CD4-positive, CD25-positive, alpha-beta regulatory T cell (primary cell): ENCODE results near the gene STK24. TPM values are rescaled to one million over a fixed set of nuclear protein-coding genes. Genes with fewer than 3 reads are reported as not detected.
"Not testable (repeated sequence)": the region's sequence is repeated elsewhere in the genome, so short reads cannot be mapped to it uniquely, and the experiment has no call there.

Experiments
- ATAC-seq, 2 donors: fragments of 150-1000 bp; cut with Tn5 transposase; one replicate each; pipeline ENCODE4 v1.10.0; 2021; ENCODE audit warnings: low read depth in 2 of 2, moderate number of reproducible peaks in 2 of 2, moderate library complexity in 1 of 2
- DNase-seq, 3 donors: peaks; one replicate each; pipeline versions ENCODE4 v3.0.0 to v3.0.0-alpha.2; 2012 to 2022; ENCODE audit warnings: mixed read lengths in 1 of 3
- H3K27ac ChIP-seq: one replicate; pipeline ENCODE4 v1.7.0; 2013; ENCODE audit warnings: mild to moderate bottlenecking, low read length; ENCODE audit not compliant: insufficient read depth, poor library complexity, severe bottlenecking
- H3K27me3 ChIP-seq: one replicate; pipeline ENCODE4 v1.7.0; 2013; ENCODE audit warnings: low read length; ENCODE audit not compliant: control insufficient read depth, insufficient read depth
- H3K36me3 ChIP-seq: one replicate; pipeline ENCODE4 v1.7.0; 2013; ENCODE audit warnings: mild to moderate bottlenecking, low read length, moderate library complexity; ENCODE audit not compliant: control insufficient read depth, insufficient read depth
- H3K4me1 ChIP-seq: 2 replicates; pipeline ENCODE4 v1.7.0; 2013; ENCODE audit warnings: mild to moderate bottlenecking, low read length; ENCODE audit not compliant: insufficient read depth, control insufficient read depth, poor library complexity, severe bottlenecking
- H3K4me3 ChIP-seq: one replicate; pipeline ENCODE4 v1.7.0; 2013; ENCODE audit warnings: low read depth, mild to moderate bottlenecking, low read length, moderate library complexity
- H3K9me3 ChIP-seq, 2 experiments: 1 replicate in 1 of 2; 2 replicates in 1 of 2; pipeline ENCODE4 v1.7.0; 2013; ENCODE audit warnings: low read length in 2 of 2, mild to moderate bottlenecking in 1 of 2, moderate library complexity in 1 of 2; ENCODE audit not compliant: control insufficient read depth in 2 of 2
- H3K27ac Mint-ChIP-seq, 3 donors: one replicate each; pipeline ENCODE4 v1.8.0; 2020 to 2022; ENCODE audit warnings: mild to moderate bottlenecking in 3 of 3, mixed read lengths in 3 of 3, moderate library complexity in 2 of 3
- H3K27me3 Mint-ChIP-seq: one replicate; pipeline ENCODE4 v1.8.0; 2022; ENCODE audit warnings: mild to moderate bottlenecking, mixed read lengths
- H3K36me3 Mint-ChIP-seq: one replicate; pipeline ENCODE4 v1.8.0; 2020; ENCODE audit warnings: mixed read lengths
- H3K4me1 Mint-ChIP-seq, 4 donors: one replicate each; pipeline ENCODE4 v1.8.0; 2020 to 2022; ENCODE audit warnings: mixed read lengths in 4 of 4, mild to moderate bottlenecking in 1 of 4
- H3K4me3 Mint-ChIP-seq, 4 donors: one replicate each; pipeline ENCODE4 v1.8.0; 2020 to 2022; ENCODE audit warnings: mild to moderate bottlenecking in 4 of 4, mixed read lengths in 4 of 4, moderate library complexity in 3 of 4
- H3K9me3 Mint-ChIP-seq, 7 donors: one replicate each; pipeline ENCODE4 v1.8.0; 2020 to 2022; ENCODE audit warnings: mixed read lengths in 7 of 7, mild to moderate bottlenecking in 3 of 7, moderate library complexity in 2 of 7
- polyA plus RNA-seq, 4 donors: library from polyadenylated mRNA; unstranded; fragments of 300-500 nt; fragmentation: Illumina TruSeq; gene quantifications; one replicate each; pipeline ENCODE4 v1.2.3, GENCODE V29; 2021
- total RNA-seq: library from RNA; stranded (reverse); gene quantifications from one replicate; pipeline ENCODE4 v1.2.3, GENCODE V29; 2022

The STK24 gene
- total and polyA plus RNA-seq, 5 donors from 2014 or later = 26.7 to 141 (median 54.1) TPM

DNA sequence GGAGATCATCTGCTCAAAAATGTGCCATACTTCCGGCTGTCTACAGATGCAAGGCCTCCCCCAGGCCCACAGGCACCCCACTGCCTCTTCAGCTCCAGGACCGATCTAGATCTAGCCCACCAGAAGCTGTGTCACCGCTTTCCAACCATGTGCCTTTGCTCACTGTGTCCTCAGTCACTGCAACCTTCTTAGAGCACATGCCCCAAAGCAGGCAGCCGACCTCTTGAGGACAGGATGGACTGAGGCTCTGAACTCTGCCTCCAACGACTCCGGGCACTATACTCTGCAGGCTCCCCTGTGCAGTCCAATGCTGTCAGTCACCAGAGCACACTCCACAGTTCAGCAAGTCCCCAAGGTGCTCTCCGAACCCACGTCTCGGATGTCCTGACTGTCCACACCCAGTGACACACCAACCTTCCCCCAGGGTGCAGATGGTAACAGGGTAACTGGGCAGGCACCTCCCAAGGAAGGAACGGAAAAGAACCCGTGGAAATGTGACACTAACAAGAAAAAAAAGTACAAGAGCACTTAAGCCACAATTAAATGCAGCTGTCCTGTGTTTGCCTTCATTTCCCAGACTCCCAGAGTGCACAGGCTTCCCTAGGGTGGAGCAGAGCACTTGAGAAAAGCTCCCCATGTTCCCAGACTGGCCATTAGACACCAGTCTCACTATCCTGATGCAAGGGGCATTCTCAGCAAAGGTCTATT lies 4.8 kb downstream of the STK24 start:
- H3K27me3 Mint-ChIP-seq = peaks cover 6% of the 10 kb centered on the region
- H3K9me3 ChIP-seq = no peaks in the 10 kb centered on the region
- peak overlapping the region; percentile 89 to 98 (median 94) for H3K4me3 Mint-ChIP-seq
- no peaks in the 10 kb centered on the region for H3K36me3 ChIP-seq
- peak in 1 of 3 donors; percentile 36 for DNase-seq
- H3K4me3 ChIP-seq = peak overlapping the region; percentile 94
- H3K27ac Mint-ChIP-seq = peak overlapping the region; percentile 90 to 99 (median 93)
- peaks cover 0 to 1% (median 0%) of the 10 kb centered on the region in 7 donors for H3K9me3 Mint-ChIP-seq
- peaks cover 83% of the 10 kb centered on the region for H3K4me1 ChIP-seq
- peak overlapping the region; percentile 85 for H3K27ac ChIP-seq
- H3K4me1 Mint-ChIP-seq = peaks cover 41 to 86% (median 73%) of the 10 kb centered on the region in 4 donors
- no peaks in the 10 kb centered on the region for H3K27me3 ChIP-seq
- peaks cover 9% of the 10 kb centered on the region for H3K36me3 Mint-ChIP-seq
- ATAC-seq = no peak

DNA sequence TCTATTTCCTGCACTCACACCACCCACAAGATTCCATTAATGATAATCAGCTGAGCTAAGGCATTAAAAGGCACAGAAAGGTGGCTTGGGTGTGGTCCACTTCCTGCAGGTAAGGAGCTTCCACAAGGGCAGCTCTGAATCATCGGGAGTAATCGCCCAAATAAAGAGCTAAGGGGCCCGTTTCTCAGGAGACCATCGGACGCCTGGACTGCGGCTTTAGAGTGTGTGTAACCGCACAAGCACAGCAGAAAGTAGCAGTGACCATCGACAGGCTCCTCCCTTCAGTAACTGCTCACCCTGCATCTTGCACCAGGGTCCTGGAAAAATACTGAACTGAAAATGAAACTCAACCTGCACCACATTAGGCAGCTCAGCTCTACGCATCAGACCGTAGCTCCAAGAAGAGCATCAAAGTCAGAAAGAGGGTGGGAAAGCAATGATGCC lies 6.0 kb downstream of the STK24 start:
- Mint-ChIP-seq H3K36me3 (peaks cover 9% of the 10 kb centered on the region), H3K27ac (peak overlapping the region; percentile 90 to 99 (median 93)), H3K27me3 (peaks cover 6% of the 10 kb centered on the region), H3K4me3 (peak overlapping the region; percentile 89 to 98 (median 94)), H3K9me3 (peaks cover 0 to 1% (median 0%) of the 10 kb centered on the region in 7 donors), H3K4me1 (peaks cover 41 to 97% (median 83%) of the 10 kb centered on the region in 4 donors)
- Histone ChIP-seq H3K4me3 (peak overlapping the region; percentile 94), H3K36me3 (no peaks in the 10 kb centered on the region), H3K27me3 (no peaks in the 10 kb centered on the region), H3K27ac (peak overlapping the region; percentile 85), H3K4me1 (peaks cover 94% of the 10 kb centered on the region), H3K9me3 (no peaks in the 10 kb centered on the region)
- peak; percentile 52 to 58 for ATAC-seq
- peak; percentile 23 to 80 (median 36) for DNase-seq

DNA sequence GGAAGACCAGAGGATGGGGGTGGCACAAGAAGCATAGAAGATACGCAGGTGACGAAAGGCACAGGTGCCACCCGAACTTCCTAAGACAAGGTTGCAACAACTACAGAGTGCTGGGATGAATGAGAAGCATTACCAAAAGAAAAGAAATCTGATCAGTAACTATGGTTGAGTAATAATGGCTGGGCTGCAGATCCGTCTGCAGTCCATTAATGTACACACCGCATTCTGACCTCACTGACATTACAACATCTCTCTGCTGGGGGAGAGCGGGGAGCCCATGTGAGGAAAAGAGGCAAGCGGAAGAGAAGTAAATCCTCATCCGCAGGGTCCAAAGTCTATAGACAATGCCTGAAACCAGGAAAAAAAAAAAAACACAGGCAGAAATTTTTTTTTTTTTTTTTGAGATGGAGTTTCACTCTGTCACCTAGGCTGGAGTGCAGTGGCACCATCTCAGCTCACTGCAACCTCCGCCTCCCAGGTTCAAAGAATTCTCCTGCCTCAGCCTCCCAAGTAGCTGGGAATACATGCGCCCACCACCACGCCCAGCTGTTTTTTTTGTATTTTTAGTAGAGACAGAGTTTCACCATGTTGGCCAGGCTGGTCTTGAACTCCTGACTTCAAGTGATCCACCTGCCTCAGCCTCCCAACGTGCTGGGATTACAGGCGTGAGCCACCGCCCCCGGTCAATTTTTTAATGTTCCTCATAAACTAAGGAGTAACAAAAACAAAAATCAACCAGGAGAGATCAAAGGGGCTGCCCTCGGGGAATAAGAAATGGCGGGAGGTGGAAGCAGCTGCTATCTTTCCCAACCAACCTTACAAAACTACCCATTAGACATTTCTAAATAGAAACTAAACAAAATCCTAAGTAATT lies 7.2 kb downstream of the STK24 start:
- not testable (repeated sequence) for H3K27me3 ChIP-seq, H3K36me3 ChIP-seq, ATAC-seq, H3K36me3 Mint-ChIP-seq, DNase-seq, H3K9me3 Mint-ChIP-seq, H3K27me3 Mint-ChIP-seq, H3K9me3 ChIP-seq
- Mint-ChIP-seq H3K4me1 (peaks cover 33 to 99% (median 85%) of the 10 kb centered on the region in 4 donors), H3K4me3 (peak overlapping the region; percentile 89 to 98 (median 94)), H3K27ac (peak overlapping the region; percentile 90 to 99 (median 93))
- peak overlapping the region; percentile 94 for H3K4me3 ChIP-seq
- H3K4me1 ChIP-seq = peaks cover 98% of the 10 kb centered on the region
- peak overlapping the region; percentile 85 for H3K27ac ChIP-seq

DNA sequence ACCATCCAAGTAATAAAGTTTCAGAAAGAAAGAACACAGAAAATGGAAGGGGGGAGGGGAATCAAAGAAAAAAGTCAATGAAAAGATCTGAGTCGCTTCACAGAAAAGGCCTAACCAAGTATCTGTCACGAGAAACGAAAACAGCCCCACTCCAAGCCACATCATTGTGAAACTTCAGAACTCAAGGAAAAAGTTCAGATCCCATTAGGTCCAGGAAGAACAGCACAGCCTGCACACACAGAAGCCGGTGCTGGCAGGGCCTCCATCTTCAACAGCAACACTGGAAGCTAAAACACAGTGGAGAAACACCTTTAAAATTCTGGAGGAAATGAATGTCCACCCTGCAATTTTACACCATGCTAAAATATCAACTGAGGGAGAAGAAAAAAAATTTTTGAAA lies 8.0 kb downstream of the STK24 start:
- ATAC-seq = no peak
- Histone ChIP-seq H3K9me3 (no peaks in the 10 kb centered on the region), H3K4me3 (peak overlapping the region; percentile 52), H3K27me3 (no peaks in the 10 kb centered on the region), H3K4me1 (peaks cover 97% of the 10 kb centered on the region), H3K27ac (peak overlapping the region; percentile 55), H3K36me3 (no peaks in the 10 kb centered on the region)
- Mint-ChIP-seq H3K4me1 (peaks cover 29 to 99% (median 86%) of the 10 kb centered on the region in 4 donors), H3K27ac (peak overlapping the region; percentile 90 to 97 (median 93)), H3K4me3 (peak overlapping the region; percentile 79 to 98 (median 92)), H3K27me3 (no peaks in the 10 kb centered on the region), H3K9me3 (peaks cover 0 to 1% (median 0%) of the 10 kb centered on the region in 7 donors), H3K36me3 (peaks cover 12% of the 10 kb centered on the region)
- no peak for DNase-seq

DNA sequence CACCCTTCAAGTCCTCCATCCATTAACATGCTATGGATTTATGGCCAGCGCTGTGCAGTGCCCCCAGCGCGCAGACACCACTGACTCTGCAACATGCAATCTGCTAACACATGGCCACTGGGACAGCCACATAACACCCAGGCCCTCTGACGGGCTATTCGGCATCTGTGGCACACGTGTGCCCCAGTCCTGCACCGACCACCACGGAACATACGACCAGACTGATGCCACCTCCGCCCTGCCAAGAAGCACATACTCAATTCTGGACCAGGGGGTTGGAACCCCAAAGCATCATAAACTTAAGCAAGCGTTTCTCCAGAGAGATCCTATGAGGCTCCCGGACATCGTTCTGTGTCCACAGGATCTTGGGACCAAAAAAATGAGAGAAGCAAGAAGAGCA lies 9.8 kb downstream of the STK24 start:
- Histone ChIP-seq H3K27me3 (no peaks in the 10 kb centered on the region), H3K27ac (peak overlapping the region; percentile 58), H3K4me3 (peak overlapping the region; percentile 65), H3K4me1 (peaks cover 95% of the 10 kb centered on the region), H3K36me3 (no peaks in the 10 kb centered on the region), H3K9me3 (no peaks in the 10 kb centered on the region)
- ATAC-seq (no peak), DNase-seq (no peak)
- H3K9me3 Mint-ChIP-seq = peaks cover 0 to 1% (median 0%) of the 10 kb centered on the region in 7 donors
- H3K4me1 Mint-ChIP-seq = peaks cover 32 to 98% (median 85%) of the 10 kb centered on the region in 4 donors
- H3K27ac Mint-ChIP-seq = peak overlapping the region; percentile 93 to 98 (median 95)
- H3K4me3 Mint-ChIP-seq = peak overlapping the region; percentile 79 to 95 (median 88)
- H3K27me3 Mint-ChIP-seq = no peaks in the 10 kb centered on the region
- H3K36me3 Mint-ChIP-seq = peaks cover 12% of the 10 kb centered on the region

DNA sequence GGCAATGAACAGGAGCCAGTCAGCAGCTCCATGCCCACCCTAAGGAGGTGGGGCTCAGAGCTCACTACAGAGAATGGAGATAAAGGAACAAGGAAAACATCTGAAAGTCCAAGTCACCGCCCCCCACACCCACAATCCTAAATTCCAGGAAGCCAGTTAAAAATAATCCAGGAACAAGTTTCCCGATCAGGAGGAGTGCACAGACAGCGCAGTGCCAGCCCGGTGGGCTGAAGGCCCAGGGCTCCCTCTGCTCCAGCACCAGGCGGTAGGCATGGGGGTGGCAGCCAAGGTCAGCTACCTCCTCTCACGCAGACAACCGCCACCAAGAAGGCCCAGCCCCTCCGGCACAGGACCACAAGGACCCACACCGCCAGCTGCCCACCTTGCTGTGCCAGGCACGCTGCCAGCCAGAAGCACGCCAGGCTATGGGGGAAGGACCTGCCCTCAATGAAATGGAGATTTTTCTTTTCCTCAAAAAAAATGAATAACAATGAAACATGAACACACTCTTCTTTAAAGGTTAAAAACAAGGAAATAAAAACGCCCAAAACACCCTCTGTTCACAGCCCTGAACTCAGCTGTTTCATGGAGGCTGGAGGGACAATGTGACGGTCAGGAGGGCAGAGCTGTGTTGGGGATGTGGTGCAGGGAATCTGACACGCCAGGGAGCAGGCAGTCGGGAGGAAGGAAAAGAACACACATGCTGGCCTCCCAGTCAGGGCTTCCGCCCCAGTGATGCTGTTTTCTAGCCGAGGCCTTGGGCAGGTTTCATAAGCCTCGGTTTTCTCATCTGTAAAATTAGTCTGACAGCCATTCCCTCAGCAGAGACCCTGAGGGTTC lies 11.0 kb downstream of the STK24 start:
- Histone ChIP-seq H3K27me3 (no peaks in the 10 kb centered on the region), H3K4me1 (peaks cover 93% of the 10 kb centered on the region), H3K9me3 (no peaks in the 10 kb centered on the region), H3K27ac (peak overlapping the region; percentile 82), H3K36me3 (no peaks in the 10 kb centered on the region), H3K4me3 (peak overlapping the region; percentile 49)
- ATAC-seq = no peak
- Mint-ChIP-seq H3K36me3 (peaks cover 15% of the 10 kb centered on the region), H3K4me1 (peaks cover 28 to 97% (median 81%) of the 10 kb centered on the region in 4 donors), H3K27me3 (no peaks in the 10 kb centered on the region), H3K9me3 (peaks cover 0 to 1% (median 0%) of the 10 kb centered on the region in 7 donors), H3K27ac (peak overlapping the region; percentile 93 to 98 (median 95)), H3K4me3 (peak overlapping the region; percentile 79 to 91 (median 87))
- no peak for DNase-seq

DNA sequence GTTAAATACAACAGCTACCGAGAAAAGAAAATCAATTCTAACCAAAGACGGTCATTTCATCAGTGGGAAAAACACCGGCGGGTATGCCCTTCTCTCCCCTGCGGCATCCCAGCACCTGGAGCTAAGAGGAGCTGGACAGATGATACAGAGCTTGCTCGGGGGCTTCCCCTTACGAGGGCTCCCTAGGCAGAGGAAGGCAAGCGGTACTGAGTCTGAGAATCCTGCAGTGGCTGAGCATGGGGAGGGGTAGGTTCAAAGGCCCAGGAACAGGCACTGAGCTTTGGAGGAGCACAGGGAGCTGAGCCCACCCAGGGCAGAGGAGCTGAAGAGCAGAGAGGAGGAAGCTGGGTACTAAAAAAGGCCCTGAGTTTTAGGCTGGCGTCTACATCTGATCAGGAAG lies 12.7 kb downstream of the STK24 start:
- peak overlapping the region; percentile 83 for H3K4me3 ChIP-seq
- no peak for ATAC-seq
- peak overlapping the region; percentile 82 for H3K27ac ChIP-seq
- H3K36me3 ChIP-seq = no peaks in the 10 kb centered on the region
- DNase-seq = no peak
- no peaks in the 10 kb centered on the region for H3K27me3 Mint-ChIP-seq
- no peaks in the 10 kb centered on the region for H3K27me3 ChIP-seq
- H3K4me1 ChIP-seq = peaks cover 92% of the 10 kb centered on the region
- H3K36me3 Mint-ChIP-seq = peaks cover 21% of the 10 kb centered on the region
- no peaks in the 10 kb centered on the region for H3K9me3 Mint-ChIP-seq
- H3K4me1 Mint-ChIP-seq = peaks cover 33 to 94% (median 79%) of the 10 kb centered on the region in 4 donors
- peak overlapping the region; percentile 90 to 98 (median 90) for H3K4me3 Mint-ChIP-seq
- H3K27ac Mint-ChIP-seq = peak overlapping the region; percentile 95 to 98 (median 95)
- H3K9me3 ChIP-seq = no peaks in the 10 kb centered on the region
